GM19438 (cell line): ENCODE data around the gene TTN.
"Not testable (repeated sequence)": the region's sequence is repeated elsewhere in the genome, so short reads cannot be mapped to it uniquely, and the experiment has no call there.

ENCODE experiments used
- ATAC-seq: cut with Tn5 transposase; IDR thresholded peaks from one replicate; pipeline ENCODE4 v1.9.1; 2021; ENCODE audit warnings: low read depth; ENCODE audit not compliant: unreplicated experiment

TTN gene

GRCh38 chr2:178553047-178553446, 254.2 kb downstream of the TTN start:
- ATAC-seq = no peak

GRCh38 chr2:178550352-178550751, 256.9 kb downstream of the TTN start:
- no peak for ATAC-seq

GRCh38 chr2:178542569-178542968, 264.7 kb downstream of the TTN start:
- ATAC-seq = no peak

GRCh38 chr2:178542161-178542560, 265.1 kb downstream of the TTN start:
- no peak for ATAC-seq

- no peak for ATAC-seq
Measured at GRCh38 chr2:178536037-178536436, 271.2 kb downstream of the TTN start.

GRCh38 chr2:178531168-178531567, 276.1 kb downstream of the TTN start:
- no peak for ATAC-seq

- ATAC-seq = peak; percentile 96
Measured at GRCh38 chr2:178530625-178531142, 276.5 kb downstream of the TTN start.

GRCh38 chr2:178530131-178530530, 277.1 kb downstream of the TTN start:
- no peak for ATAC-seq

GRCh38 chr2:178529194-178529593, 278.0 kb downstream of the TTN start:
- no peak for ATAC-seq

GRCh38 chr2:178528647-178529046, 278.6 kb downstream of the TTN start:
- ATAC-seq = no peak

- ATAC-seq = no peak
Measured at GRCh38 chr2:178527592-178527991, 279.6 kb downstream of the TTN start.

- no peak for ATAC-seq
Measured at GRCh38 chr2:178526256-178526655, 281.0 kb downstream of the TTN start.

GRCh38 chr2:178525460-178525859, 281.8 kb downstream of the TTN start:
- ATAC-seq = not testable (repeated sequence)

- ATAC-seq = not testable (repeated sequence)
Measured at GRCh38 chr2:178525010-178525409, 282.2 kb downstream of the TTN start.

- ATAC-seq = peak; percentile 25
Measured at GRCh38 chr2:178523596-178524134, 283.6 kb downstream of the TTN start.

- peak; percentile 96 for ATAC-seq
Measured at GRCh38 chr2:178522950-178523595, 284.1 kb downstream of the TTN start.

GRCh38 chr2:178521304-178522150, 285.7 kb downstream of the TTN start:
- ATAC-seq = no peak

- no peak for ATAC-seq
Measured at GRCh38 chr2:178517496-178517895, 289.7 kb downstream of the TTN start.

- no peak for ATAC-seq
Measured at GRCh38 chr2:178514664-178515063, 292.6 kb downstream of the TTN start.

GRCh38 chr2:178513876-178514275, 293.3 kb downstream of the TTN start:
- no peak for ATAC-seq

- ATAC-seq = no peak
Measured at GRCh38 chr2:178512484-178512883, 294.7 kb downstream of the TTN start.
